Neutrophil (primary cell): Measurements from ENCODE around the gene VMO1.

Source experiments
- H3K27ac ChIP-seq: fragments of 200-600 bp; sonication (generic); 2 replicates; pipeline ENCODE4 v1.5.1; 2016; ENCODE audit warnings: mild to moderate bottlenecking, moderate library complexity
- H3K27me3 ChIP-seq: fragments of 200-600 bp; sonication (generic); 2 replicates; pipeline ENCODE4 v1.6.0; 2016; ENCODE audit warnings: mild to moderate bottlenecking
- H3K36me3 ChIP-seq: fragments of 200-600 bp; sonication (generic); 2 replicates; pipeline ENCODE4 v1.5.1; 2017
- H3K4me1 ChIP-seq, 2 experiments: fragments of 200-600 bp in 1 of 2; sonication (generic) in 1 of 2; 1 replicate in 1 of 2; 2 replicates in 1 of 2; pipeline versions ENCODE4 v1.5.1 to v1.6.1; 2013 to 2016; ENCODE audit warnings: low read depth in 1 of 2, low read length in 1 of 2, mild to moderate bottlenecking in 1 of 2, moderate library complexity in 1 of 2; ENCODE audit not compliant: control insufficient read depth in 1 of 2, insufficient read depth in 1 of 2
- H3K4me3 ChIP-seq, 2 experiments: fragments of 200-600 bp in 1 of 2; sonication (generic) in 1 of 2; 1 replicate in 1 of 2; 2 replicates in 1 of 2; pipeline ENCODE4 v1.5.1; 2013 to 2016; ENCODE audit warnings: low read depth in 1 of 2, low read length in 1 of 2, mild to moderate bottlenecking in 1 of 2, moderate library complexity in 1 of 2
- H3K9me3 ChIP-seq: fragments of 200-600 bp; sonication (generic); 2 replicates; pipeline ENCODE4 v1.5.1; 2016
- TF ChIP-seq, protein P1 (sequence below): fragments of 200-600 bp; sonication (generic); IDR thresholded peaks from 2 replicates; pipeline ENCODE4 v1.5.1; 2016; ENCODE audit warnings: antibody characterized with exemption

Gene VMO1

DNA sequence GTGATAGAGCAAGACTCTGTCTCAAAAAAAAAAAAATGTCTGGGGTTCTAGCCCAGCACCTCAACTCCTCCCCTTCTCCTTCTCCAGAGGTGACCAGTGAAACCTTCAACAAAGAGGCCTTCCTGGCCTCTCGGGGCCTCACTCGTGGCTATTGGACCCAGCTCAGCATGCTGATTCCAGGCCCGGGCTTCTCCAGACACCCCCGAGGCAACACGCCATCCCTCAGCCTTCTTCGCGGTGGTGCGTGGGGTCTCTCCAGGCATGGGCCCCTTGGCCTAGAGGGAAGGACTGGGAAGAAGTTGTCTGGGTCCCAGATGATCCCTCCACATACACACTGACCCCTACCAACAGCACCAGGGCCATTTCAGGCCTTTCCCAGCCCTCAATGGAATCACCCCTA lies 42.9 kb downstream of the VMO1 start:
- H3K9me3 ChIP-seq, result no peaks in the 10 kb centered on the region
- H3K4me3 ChIP-seq, result no peak overlapping the region
- peaks cover 93% of the 10 kb centered on the region for H3K27me3 ChIP-seq
- TF ChIP-seq, protein P1, sequence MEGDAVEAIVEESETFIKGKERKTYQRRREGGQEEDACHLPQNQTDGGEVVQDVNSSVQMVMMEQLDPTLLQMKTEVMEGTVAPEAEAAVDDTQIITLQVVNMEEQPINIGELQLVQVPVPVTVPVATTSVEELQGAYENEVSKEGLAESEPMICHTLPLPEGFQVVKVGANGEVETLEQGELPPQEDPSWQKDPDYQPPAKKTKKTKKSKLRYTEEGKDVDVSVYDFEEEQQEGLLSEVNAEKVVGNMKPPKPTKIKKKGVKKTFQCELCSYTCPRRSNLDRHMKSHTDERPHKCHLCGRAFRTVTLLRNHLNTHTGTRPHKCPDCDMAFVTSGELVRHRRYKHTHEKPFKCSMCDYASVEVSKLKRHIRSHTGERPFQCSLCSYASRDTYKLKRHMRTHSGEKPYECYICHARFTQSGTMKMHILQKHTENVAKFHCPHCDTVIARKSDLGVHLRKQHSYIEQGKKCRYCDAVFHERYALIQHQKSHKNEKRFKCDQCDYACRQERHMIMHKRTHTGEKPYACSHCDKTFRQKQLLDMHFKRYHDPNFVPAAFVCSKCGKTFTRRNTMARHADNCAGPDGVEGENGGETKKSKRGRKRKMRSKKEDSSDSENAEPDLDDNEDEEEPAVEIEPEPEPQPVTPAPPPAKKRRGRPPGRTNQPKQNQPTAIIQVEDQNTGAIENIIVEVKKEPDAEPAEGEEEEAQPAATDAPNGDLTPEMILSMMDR, result no peak
- H3K27ac ChIP-seq, result no peak overlapping the region
- no peaks in the 10 kb centered on the region for H3K36me3 ChIP-seq
- H3K4me1 ChIP-seq, result peaks cover 18 to 20% of the 10 kb centered on the region in 2 experiments

DNA sequence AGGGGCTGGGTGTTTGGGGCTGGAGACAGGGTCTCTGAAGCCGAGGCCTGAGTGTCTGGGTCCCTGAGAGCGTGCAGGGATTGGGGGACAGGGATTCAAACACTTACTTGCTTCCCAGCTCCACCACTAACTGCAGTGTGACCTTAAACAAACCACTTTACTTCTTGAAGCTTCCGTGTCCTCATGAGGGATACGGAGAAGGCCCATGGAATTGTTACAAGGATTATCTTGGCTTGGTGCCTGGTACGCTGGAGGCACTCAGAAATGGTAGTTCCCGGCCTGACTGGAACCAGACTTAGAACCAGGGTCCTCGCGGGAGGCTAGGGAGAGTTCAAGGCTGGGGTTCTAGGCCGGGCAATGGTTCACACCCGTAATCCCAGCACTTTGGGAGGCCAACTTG lies 43.5 kb downstream of the VMO1 start:
- Histone ChIP-seq H3K4me1 (peaks cover 18 to 21% of the 10 kb centered on the region in 2 experiments), H3K4me3 (no peak overlapping the region), H3K9me3 (no peaks in the 10 kb centered on the region), H3K27me3 (peaks cover 93% of the 10 kb centered on the region), H3K27ac (no peak overlapping the region), H3K36me3 (no peaks in the 10 kb centered on the region)
- TF ChIP-seq, protein P1, result no peak

DNA sequence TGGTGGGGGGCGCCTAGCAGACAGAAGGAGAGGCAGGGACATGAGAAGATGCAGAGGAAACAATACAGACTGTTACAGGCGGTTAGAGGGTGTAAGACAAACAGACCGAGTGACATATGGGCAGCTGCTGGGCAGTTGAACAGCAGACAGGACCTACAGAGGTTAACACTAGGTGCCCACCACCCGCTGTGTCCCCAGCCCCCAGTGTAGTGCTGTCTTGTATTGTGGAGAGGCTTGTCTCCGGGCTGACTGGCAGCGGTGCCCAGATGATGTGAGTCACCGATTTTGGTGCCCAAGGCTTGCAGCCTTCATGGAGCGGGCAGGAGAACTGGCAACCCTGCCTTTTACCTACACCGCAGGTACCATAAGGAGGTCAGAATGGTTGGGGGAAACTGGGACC lies 44.0 kb downstream of the VMO1 start:
- H3K27me3 ChIP-seq, result peaks cover 93% of the 10 kb centered on the region
- no peak overlapping the region for H3K4me3 ChIP-seq
- H3K36me3 ChIP-seq, result no peaks in the 10 kb centered on the region
- TF ChIP-seq, protein P1, result no peak
- no peaks in the 10 kb centered on the region for H3K9me3 ChIP-seq
- H3K27ac ChIP-seq, result no peak overlapping the region
- H3K4me1 ChIP-seq, result peaks cover 18 to 23% of the 10 kb centered on the region in 2 experiments

GRCh38 chr17:4741544-4741943 lies 44.6 kb downstream of the VMO1 start:
- TF ChIP-seq, protein P1, result no peak

GRCh38 chr17:4740584-4740983 lies 45.6 kb downstream of the VMO1 start:
- Histone ChIP-seq H3K4me1 (peaks cover 33 to 38% of the 10 kb centered on the region in 2 experiments), H3K4me3 (peak overlapping the region in 1 of 2 experiments; percentile 91)

More at GRCh38 chr17:4741544-4741943, 44.6 kb downstream of the VMO1 start:
- Histone ChIP-seq H3K27me3 (peaks cover 91% of the 10 kb centered on the region), H3K4me1 (peaks cover 23 to 28% of the 10 kb centered on the region in 2 experiments), H3K4me3 (no peak overlapping the region), H3K27ac (no peak overlapping the region), H3K9me3 (no peaks in the 10 kb centered on the region), H3K36me3 (no peaks in the 10 kb centered on the region)

More at GRCh38 chr17:4740584-4740983, 45.6 kb downstream of the VMO1 start:
- H3K27ac ChIP-seq, result peak overlapping the region; percentile 93
- peaks cover 82% of the 10 kb centered on the region for H3K27me3 ChIP-seq
- H3K9me3 ChIP-seq, result no peaks in the 10 kb centered on the region
- TF ChIP-seq, protein P1, result no peak
- no peaks in the 10 kb centered on the region for H3K36me3 ChIP-seq
